Fibroblast of lung (primary cell): ENCODE measurements around the gene TMTC2.

ENCODE experiments used
- CTCF ChIP-seq, 2 donors: IDR thresholded peaks in 1 of 2; conservative IDR thresholded peaks in 1 of 2; 1 replicate in 1 of 2; 2 replicates in 1 of 2; pipeline ENCODE4 v1.5.1; 2011 to 2012; ENCODE audit warnings: low read length in 2 of 2, control low read depth in 1 of 2, inconsistent platforms in 1 of 2, low read depth in 1 of 2, mild to moderate bottlenecking in 1 of 2
- EZH2 ChIP-seq: IDR thresholded peaks from 2 replicates; pipeline ENCODE4 v1.5.1; 2012; ENCODE audit warnings: low read length, control low read depth, mild to moderate bottlenecking; ENCODE audit errors: missing control alignments

DNA sequence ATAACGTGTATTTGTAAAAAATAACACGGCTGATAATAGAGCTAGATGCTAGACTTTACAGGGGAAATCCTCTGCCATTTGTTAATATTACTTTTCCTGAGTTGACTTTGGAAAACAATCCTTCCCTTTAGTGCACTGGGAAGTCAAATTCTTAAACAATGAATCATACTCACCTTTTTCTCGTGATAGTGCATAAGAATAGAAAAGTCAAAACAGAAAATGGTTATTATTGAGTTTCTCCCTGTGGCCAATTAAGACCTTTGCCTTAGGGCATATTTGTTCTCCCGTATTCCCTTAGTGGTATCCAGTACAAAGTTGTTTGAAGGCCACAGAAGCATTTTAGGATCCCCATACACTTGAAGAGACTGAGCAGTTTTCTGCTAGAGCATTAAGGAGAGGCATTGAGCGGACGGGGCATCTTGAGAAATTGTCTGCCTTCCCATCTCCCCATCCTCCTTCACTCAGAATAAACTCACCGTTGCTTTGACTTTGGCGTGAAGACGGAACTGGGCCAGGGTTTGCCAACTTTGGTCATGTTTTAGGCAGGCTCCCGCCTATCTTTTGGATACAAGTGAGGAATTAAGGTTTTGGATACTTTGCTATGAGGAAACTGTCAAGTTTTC, 171.3 kb downstream of the TMTC2 start:
- TF ChIP-seq CTCF (conservative IDR thresholded peaks at IDR 0.05 in 1 of 2, IDR thresholded peaks at IDR 0.05 in 1 of 2; ENCODE audit: low read depth in 1 of 2, low read length in 2 of 2) (no peak), EZH2 (no peak)
